Stimulated activated CD4-positive, alpha-beta T cell treated with anti-CD3 and anti-CD28 coated beads, Interleukin-1b, Interleukin-23, amount 100 ng/mL, for 1 hour (primary cell): ENCODE measurements around the gene PRKCA.
"Not testable (repeated sequence)": the region's sequence is repeated elsewhere in the genome, so short reads cannot be mapped to it uniquely, and the experiment has no call there.

ENCODE experiments used
- DNase-seq, 2 donors: peaks; one replicate each; pipeline ENCODE4 v3.0.0-alpha.2; 2020; ENCODE audit warnings: low read depth in 2 of 2

Gene PRKCA

GRCh38 chr17:66326476-66327047 lies 24.1 kb downstream of the PRKCA start:
- DNase-seq: no peak

- DNase-seq: no peak
Observed at GRCh38 chr17:66330646-66331037, 28.2 kb downstream of the PRKCA start.

GRCh38 chr17:66331038-66331816 lies 28.8 kb downstream of the PRKCA start:
- DNase-seq: no peak

GRCh38 chr17:66335797-66336196 lies 33.4 kb downstream of the PRKCA start:
- DNase-seq: no peak

- no peak for DNase-seq
Observed at GRCh38 chr17:66337268-66337667, 34.9 kb downstream of the PRKCA start.

- no peak for DNase-seq
Observed at GRCh38 chr17:66337866-66338485, 35.6 kb downstream of the PRKCA start.

GRCh38 chr17:66338937-66339336 lies 36.5 kb downstream of the PRKCA start:
- no peak for DNase-seq

GRCh38 chr17:66339561-66339960 lies 37.1 kb downstream of the PRKCA start:
- no peak for DNase-seq

- no peak for DNase-seq
Observed at GRCh38 chr17:66340720-66341119, 38.3 kb downstream of the PRKCA start.

- no peak for DNase-seq
Observed at GRCh38 chr17:66341462-66341861, 39.0 kb downstream of the PRKCA start.

GRCh38 chr17:66342263-66342662 lies 39.9 kb downstream of the PRKCA start:
- DNase-seq: not testable (repeated sequence)

GRCh38 chr17:66343531-66344078 lies 41.2 kb downstream of the PRKCA start:
- no peak for DNase-seq

- DNase-seq: no peak
Observed at GRCh38 chr17:66344473-66344872, 42.1 kb downstream of the PRKCA start.

GRCh38 chr17:66345264-66345663 lies 42.9 kb downstream of the PRKCA start:
- no peak for DNase-seq

- DNase-seq: not testable (repeated sequence)
Observed at GRCh38 chr17:66345949-66346638, 43.7 kb downstream of the PRKCA start.

- DNase-seq: no peak
Observed at GRCh38 chr17:66347661-66348514, 45.5 kb downstream of the PRKCA start.

- no peak for DNase-seq
Observed at GRCh38 chr17:66348584-66349165, 46.3 kb downstream of the PRKCA start.

GRCh38 chr17:66349521-66350254 lies 47.3 kb downstream of the PRKCA start:
- DNase-seq: no peak

GRCh38 chr17:66350576-66350975 lies 48.2 kb downstream of the PRKCA start:
- not testable (repeated sequence) for DNase-seq

GRCh38 chr17:66351033-66351432 lies 48.6 kb downstream of the PRKCA start:
- no peak for DNase-seq
